ENCODE results near the gene NOL9. TPM values are rescaled to one million over a fixed set of nuclear protein-coding genes. Genes with fewer than 3 reads are reported as not detected.
A peak's percentile ranks its signal among the peaks of the same experiment; 100 is the strongest.

Gene NOL9
- total and polyA plus RNA-seq, 2 of the 13 experiments (the other 11 are each of a cell fraction or from before 2014, with no cell fraction given) = 18.0 to 24.7 TPM

- TF ChIP-seq CSRNP1 (CRISPR knock-in tag; IDR thresholded peaks at IDR 0.05) (0 out of 2 replicates have a peak, but pooled peaks have one; percentile 55), ISL2 (CRISPR knock-in tag; IDR thresholded peaks at IDR 0.05) (0 out of 2 replicates have a peak, but pooled peaks have one; percentile 4), YY1 (IDR thresholded peaks at IDR 0.05; ENCODE audit: insufficient read depth, insufficient replicate concordance, low read depth, low read length) (peak; percentile 69), ZNF512B (CRISPR knock-in tag; IDR thresholded peaks at IDR 0.05; ENCODE audit: borderline replicate concordance) (0 out of 2 replicates have a peak, but pooled peaks have one; percentile 30), ZNF768 (CRISPR knock-in tag; IDR thresholded peaks at IDR 0.05) (0 out of 2 replicates have a peak, but pooled peaks have one; percentile 11), ZNF816 (CRISPR knock-in tag; IDR thresholded peaks at IDR 0.05; ENCODE audit: borderline replicate concordance) (0 out of 2 replicates have a peak, but pooled peaks have one; percentile 37), LCORL (IDR thresholded peaks at IDR 0.05) (no peak), LCORL (CRISPR knock-in tag; IDR thresholded peaks at IDR 0.05) (0 out of 2 replicates have a peak, but pooled peaks have one; percentile 21)
- TF ChIP-seq, protein P1, sequence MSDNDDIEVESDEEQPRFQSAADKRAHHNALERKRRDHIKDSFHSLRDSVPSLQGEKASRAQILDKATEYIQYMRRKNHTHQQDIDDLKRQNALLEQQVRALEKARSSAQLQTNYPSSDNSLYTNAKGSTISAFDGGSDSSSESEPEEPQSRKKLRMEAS (IDR thresholded peaks at IDR 0.05) = 0 out of 2 replicates have a peak, but pooled peaks have one; percentile 5
Measured at GRCh38 chr1:6580119-6580592, 25.8 kb upstream of the NOL9 start (continued).
